Neutrophil (primary cell): Measurements from ENCODE around the gene PTK6.

Experiments
- H3K27ac ChIP-seq: fragments of 200-600 bp; sonication (generic); 2 replicates; pipeline ENCODE4 v1.5.1; 2016; ENCODE audit warnings: mild to moderate bottlenecking, moderate library complexity
- H3K27me3 ChIP-seq: fragments of 200-600 bp; sonication (generic); 2 replicates; pipeline ENCODE4 v1.6.0; 2016; ENCODE audit warnings: mild to moderate bottlenecking
- H3K36me3 ChIP-seq: fragments of 200-600 bp; sonication (generic); 2 replicates; pipeline ENCODE4 v1.5.1; 2017
- H3K4me1 ChIP-seq, 2 experiments: fragments of 200-600 bp in 1 of 2; sonication (generic) in 1 of 2; 1 replicate in 1 of 2; 2 replicates in 1 of 2; pipeline versions ENCODE4 v1.5.1 to v1.6.1; 2013 to 2016; ENCODE audit warnings: low read depth in 1 of 2, low read length in 1 of 2, mild to moderate bottlenecking in 1 of 2, moderate library complexity in 1 of 2; ENCODE audit not compliant: control insufficient read depth in 1 of 2, insufficient read depth in 1 of 2
- H3K4me3 ChIP-seq, 2 experiments: fragments of 200-600 bp in 1 of 2; sonication (generic) in 1 of 2; 1 replicate in 1 of 2; 2 replicates in 1 of 2; pipeline ENCODE4 v1.5.1; 2013 to 2016; ENCODE audit warnings: low read depth in 1 of 2, low read length in 1 of 2, mild to moderate bottlenecking in 1 of 2, moderate library complexity in 1 of 2
- H3K9me3 ChIP-seq: fragments of 200-600 bp; sonication (generic); 2 replicates; pipeline ENCODE4 v1.5.1; 2016
- CTCF ChIP-seq: fragments of 200-600 bp; sonication (generic); IDR thresholded peaks from 2 replicates; pipeline ENCODE4 v1.5.1; 2016; ENCODE audit warnings: antibody characterized with exemption

PTK6 gene

DNA sequence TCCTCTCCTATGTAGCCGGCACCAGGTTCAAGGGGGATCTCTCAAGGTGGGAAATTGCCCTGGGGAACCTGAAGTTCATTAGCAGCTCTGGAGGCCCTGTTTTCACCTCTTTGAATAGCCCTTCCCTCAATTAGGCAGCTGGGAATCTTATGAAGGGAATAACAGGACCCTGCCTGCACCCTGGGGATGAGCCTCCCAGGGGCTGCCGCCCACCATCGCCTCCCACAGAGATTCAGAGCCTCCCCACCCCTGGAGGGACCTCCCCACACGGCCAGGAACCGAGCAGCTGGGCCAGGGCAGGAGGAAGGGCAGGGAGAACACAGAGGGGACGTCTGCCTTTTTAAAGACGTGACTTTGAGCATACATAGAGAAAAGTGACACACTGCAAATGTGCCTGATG lies 33.7 kb downstream of the PTK6 start:
- no peaks in the 10 kb centered on the region for H3K9me3 ChIP-seq
- no peak for TF ChIP-seq CTCF
- H3K36me3 ChIP-seq, result no peaks in the 10 kb centered on the region
- no peak overlapping the region for H3K27ac ChIP-seq
- H3K27me3 ChIP-seq, result peaks cover 71% of the 10 kb centered on the region
- H3K4me3 ChIP-seq, result no peak overlapping the region
- H3K4me1 ChIP-seq, result peaks cover 0 to 3% of the 10 kb centered on the region in 2 experiments

GRCh38 chr20:63502671-63503172 lies 34.5 kb downstream of the PTK6 start:
- TF ChIP-seq CTCF, result no peak
- Histone ChIP-seq H3K27ac (no peak overlapping the region), H3K4me1 (peaks cover 0 to 3% of the 10 kb centered on the region in 2 experiments), H3K27me3 (peaks cover 74% of the 10 kb centered on the region), H3K4me3 (no peak overlapping the region), H3K9me3 (no peaks in the 10 kb centered on the region), H3K36me3 (no peaks in the 10 kb centered on the region)

DNA sequence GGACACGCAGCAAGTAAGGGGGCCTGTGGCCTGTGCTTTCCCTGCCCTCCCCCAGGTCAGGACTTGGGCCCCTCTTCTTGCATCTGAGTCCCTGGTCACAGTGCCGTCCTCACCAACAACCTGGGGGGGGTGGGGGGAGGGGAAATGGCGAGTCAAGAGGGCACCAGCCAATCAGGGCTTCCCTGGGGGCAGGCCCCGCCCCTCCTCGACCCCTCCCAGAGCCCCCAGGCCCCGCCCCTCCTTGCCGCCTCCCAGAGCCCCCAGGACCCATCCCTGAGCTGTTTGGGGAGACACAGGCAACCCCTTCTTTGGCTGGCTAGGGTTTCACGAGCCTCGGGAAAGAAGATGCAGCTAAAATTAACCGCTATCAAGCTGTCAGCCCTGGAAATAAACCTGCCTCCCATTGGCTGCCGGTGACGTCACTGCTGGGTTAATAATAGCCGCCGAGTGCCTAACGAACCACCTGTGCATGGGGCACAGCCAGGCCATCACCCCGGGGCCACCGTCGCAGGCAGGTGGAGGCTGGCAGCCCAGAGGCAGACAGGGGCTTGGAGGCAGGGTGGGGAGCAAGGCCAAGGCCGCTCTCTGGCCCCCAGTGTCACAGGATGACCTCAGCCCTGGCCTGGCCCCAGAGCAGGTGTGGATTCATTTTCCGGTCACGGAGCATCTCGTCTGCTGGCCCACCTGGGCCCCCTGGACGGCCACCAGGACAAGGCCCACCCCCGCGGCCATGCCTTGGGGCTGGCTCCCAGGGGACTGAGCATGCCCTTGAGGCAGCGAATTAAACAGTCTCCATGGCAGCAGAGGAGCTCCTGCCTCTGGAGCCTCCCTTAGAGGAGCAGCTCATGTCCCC lies 35.1 kb downstream of the PTK6 start:
- Histone ChIP-seq H3K4me3 (no peak overlapping the region), H3K27ac (no peak overlapping the region), H3K27me3 (peaks cover 78% of the 10 kb centered on the region), H3K36me3 (no peaks in the 10 kb centered on the region), H3K9me3 (no peaks in the 10 kb centered on the region), H3K4me1 (peaks cover 0 to 3% of the 10 kb centered on the region in 2 experiments)
- TF ChIP-seq CTCF, result no peak

- H3K9me3 ChIP-seq, result no peaks in the 10 kb centered on the region
- no peak for TF ChIP-seq CTCF
- H3K4me3 ChIP-seq, result no peak overlapping the region
- no peaks in the 10 kb centered on the region for H3K36me3 ChIP-seq
- peaks cover 86% of the 10 kb centered on the region for H3K27me3 ChIP-seq
- H3K4me1 ChIP-seq, result peaks cover 3 to 6% of the 10 kb centered on the region in 2 experiments
- H3K27ac ChIP-seq, result no peak overlapping the region
Measured at GRCh38 chr20:63500902-63501817, 36.0 kb downstream of the PTK6 start.

DNA sequence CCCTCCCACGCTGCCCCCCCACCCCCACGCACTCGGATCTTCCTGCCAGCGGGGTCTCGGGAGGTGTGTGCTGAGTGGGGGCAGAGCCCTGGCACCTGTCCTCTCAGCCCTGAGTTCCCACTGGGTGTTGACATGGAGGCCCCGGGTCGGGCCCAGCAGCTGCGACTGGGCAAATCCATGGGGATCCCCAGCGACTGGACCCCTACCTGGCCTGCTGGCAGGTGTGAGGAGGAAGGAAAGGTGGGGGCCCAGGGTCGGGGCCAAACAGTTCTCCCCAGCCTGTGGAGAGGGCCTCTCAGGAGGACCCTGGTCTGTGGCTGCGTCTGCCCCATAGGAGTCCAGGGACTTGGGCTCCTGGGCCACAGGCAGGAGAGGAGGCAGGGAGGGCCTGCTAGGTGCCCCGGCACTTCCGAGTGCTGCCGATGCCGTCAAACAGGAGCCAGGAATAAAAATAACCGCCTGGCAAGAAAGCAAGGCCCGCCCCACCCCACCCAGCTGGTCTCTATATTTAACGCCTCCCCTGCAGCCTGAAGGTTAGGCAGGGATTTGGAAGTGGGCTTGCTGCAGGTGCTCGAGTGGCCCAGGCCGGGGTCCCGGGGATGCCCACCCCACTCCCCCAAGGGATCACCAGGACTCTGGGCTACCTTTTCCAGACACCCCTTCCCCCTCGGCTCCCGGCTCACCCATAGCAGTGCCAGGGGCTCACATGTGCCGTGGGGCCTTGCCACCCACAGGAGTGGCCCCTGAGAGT lies 36.9 kb downstream of the PTK6 start:
- Histone ChIP-seq H3K27me3 (peaks cover 94% of the 10 kb centered on the region), H3K4me1 (peaks cover 4 to 9% of the 10 kb centered on the region in 2 experiments), H3K27ac (no peak overlapping the region), H3K9me3 (no peaks in the 10 kb centered on the region), H3K36me3 (no peaks in the 10 kb centered on the region), H3K4me3 (no peak overlapping the region)
- TF ChIP-seq CTCF, result no peak
